ENCODE results near the gene CCDC15.
"Not testable (repeated sequence)": the region's sequence is repeated elsewhere in the genome, so short reads cannot be mapped to it uniquely, and the experiment has no call there.

The CCDC15 gene

GRCh38 chr11:124941703-124942102, 12.3 kb upstream of the CCDC15 start:
- no peak for DNase-seq (ENCODE audit: low spot score)

GRCh38 chr11:124942466-124943253, 11.3 kb upstream of the CCDC15 start:
- no peak for DNase-seq (ENCODE audit: low spot score)

- no peak for DNase-seq (ENCODE audit: low spot score)
These were observed 10.8 kb upstream of the CCDC15 start for GRCh38 chr11:124943254-124943616.

- DNase-seq (ENCODE audit: low spot score): no peak
These were observed 10.3 kb upstream of the CCDC15 start for GRCh38 chr11:124943741-124944140.

- DNase-seq (ENCODE audit: low spot score): no peak
These were observed 9.4 kb upstream of the CCDC15 start for GRCh38 chr11:124944565-124944964.

GRCh38 chr11:124945826-124946225, 8.2 kb upstream of the CCDC15 start:
- DNase-seq (ENCODE audit: low spot score): no peak

- peak; percentile 38 for DNase-seq (ENCODE audit: low spot score)
These were observed 7.3 kb upstream of the CCDC15 start for GRCh38 chr11:124946735-124947141.

- DNase-seq (ENCODE audit: low spot score): no peak
These were observed 3.2 kb upstream of the CCDC15 start for GRCh38 chr11:124950601-124951330.

- DNase-seq (ENCODE audit: low spot score): no peak
These were observed 2.7 kb upstream of the CCDC15 start for GRCh38 chr11:124951341-124951740.

- no peak for DNase-seq (ENCODE audit: low spot score)
These were observed 571 bp downstream of the CCDC15 start for GRCh38 chr11:124954590-124954955.

- no peak for DNase-seq (ENCODE audit: low spot score)
These were observed 1.0 kb downstream of the CCDC15 start for GRCh38 chr11:124955035-124955434.

GRCh38 chr11:124961972-124962609, 8.1 kb downstream of the CCDC15 start:
- peak; percentile 77 for DNase-seq (ENCODE audit: low spot score)

- not testable (repeated sequence) for DNase-seq (ENCODE audit: low spot score)
These were observed 14.2 kb downstream of the CCDC15 start for GRCh38 chr11:124968197-124968596.

- peak; percentile 16 for DNase-seq (ENCODE audit: low spot score)
These were observed 16.9 kb downstream of the CCDC15 start for GRCh38 chr11:124970925-124971324.

- DNase-seq (ENCODE audit: low spot score): no peak
These were observed 17.8 kb downstream of the CCDC15 start for GRCh38 chr11:124971810-124972209.

- no peak for DNase-seq (ENCODE audit: low spot score)
These were observed 22.5 kb downstream of the CCDC15 start for GRCh38 chr11:124976531-124976930.

- DNase-seq (ENCODE audit: low spot score): no peak
These were observed 23.0 kb downstream of the CCDC15 start for GRCh38 chr11:124977006-124977405.

GRCh38 chr11:124978316-124978715, 24.3 kb downstream of the CCDC15 start:
- DNase-seq (ENCODE audit: low spot score): no peak

GRCh38 chr11:124982043-124982442, 28.0 kb downstream of the CCDC15 start:
- DNase-seq (ENCODE audit: low spot score): no peak

GRCh38 chr11:124983674-124984511, 29.9 kb downstream of the CCDC15 start:
- DNase-seq (ENCODE audit: low spot score): peak; percentile 4

- no peak for DNase-seq (ENCODE audit: low spot score)
These were observed 30.5 kb downstream of the CCDC15 start for GRCh38 chr11:124984512-124984854.

GRCh38 chr11:124987096-124987495, 33.1 kb downstream of the CCDC15 start:
- no peak for DNase-seq (ENCODE audit: low spot score)
